HL-60 (cell line): ENCODE data around the gene GPR155.

Experiments
- DNase-seq, 2 experiments: peaks; one replicate each; pipeline ENCODE4 v3.0.0-alpha.2; 2010 to 2020; ENCODE audit warnings: low read depth in 1 of 2, low spot score in 1 of 2
- H3K27ac ChIP-seq: fragments of 250-450 bp; sonication (Bioruptor Pico); replicated peaks from 2 replicates; pipeline ENCODE4 v1.5.1; 2020; ENCODE audit warnings: mild to moderate bottlenecking, moderate library complexity
- H3K27me3 ChIP-seq: fragments of 250-450 bp; sonication (Bioruptor Pico); 2 replicates; pipeline ENCODE4 v1.5.1; 2021; ENCODE audit warnings: mild to moderate bottlenecking, moderate library complexity; ENCODE audit not compliant: insufficient read depth, poor library complexity, severe bottlenecking
- H3K4me3 ChIP-seq: replicated peaks from 2 replicates; pipeline ENCODE4 v1.5.1; 2011; ENCODE audit warnings: mild to moderate bottlenecking, control low read depth, low read length; ENCODE audit not compliant: insufficient read depth
- GABPA ChIP-seq: IDR thresholded peaks from 2 replicates; pipeline ENCODE4 v1.6.1; 2012; ENCODE audit warnings: low read depth
- POLR2AphosphoS5 ChIP-seq: IDR thresholded peaks from 2 replicates; pipeline ENCODE4 v1.6.1; 2012; ENCODE audit warnings: low read depth
- REST ChIP-seq: IDR thresholded peaks from 2 replicates; pipeline ENCODE4 v1.6.1; 2012; ENCODE audit warnings: low read depth; ENCODE audit not compliant: insufficient replicate concordance
- SPI1 ChIP-seq: IDR thresholded peaks from 2 replicates; pipeline ENCODE4 v1.6.1; 2012; ENCODE audit warnings: low read depth, mild to moderate bottlenecking, borderline replicate concordance
- long read RNA-seq: library from polyadenylated mRNA; unstranded; transcript quantifications from one replicate; pipeline ENCODE4 v2.0.0, GENCODE V29; 2020
- TF ChIP-seq, protein P1 (sequence below): IDR thresholded peaks from one replicate; pipeline ENCODE4 v1.5.1; 2011; ENCODE audit warnings: low read length, control low read depth, inconsistent platforms; ENCODE audit not compliant: insufficient read depth

GPR155 gene
- long read RNA-seq, full-length matches to known transcripts: 14 of 17 reads
- long read RNA-seq, partial matches to known transcripts: 1 of 17 reads
- long read RNA-seq, other reads (novel, unspliced or antisense): 2 of 17 reads

GRCh38 chr2:174486563-174487107, at the start of gene GPR155:
Gene GPR155, minus strand, starts transcription at chr2:174487029. Its CDS starts 5,073 bp downstream, at chr2:174481956.
- DNase-seq: peak; percentile 22 to 25
- TF ChIP-seq REST: no peak
- TF ChIP-seq, protein P1, sequence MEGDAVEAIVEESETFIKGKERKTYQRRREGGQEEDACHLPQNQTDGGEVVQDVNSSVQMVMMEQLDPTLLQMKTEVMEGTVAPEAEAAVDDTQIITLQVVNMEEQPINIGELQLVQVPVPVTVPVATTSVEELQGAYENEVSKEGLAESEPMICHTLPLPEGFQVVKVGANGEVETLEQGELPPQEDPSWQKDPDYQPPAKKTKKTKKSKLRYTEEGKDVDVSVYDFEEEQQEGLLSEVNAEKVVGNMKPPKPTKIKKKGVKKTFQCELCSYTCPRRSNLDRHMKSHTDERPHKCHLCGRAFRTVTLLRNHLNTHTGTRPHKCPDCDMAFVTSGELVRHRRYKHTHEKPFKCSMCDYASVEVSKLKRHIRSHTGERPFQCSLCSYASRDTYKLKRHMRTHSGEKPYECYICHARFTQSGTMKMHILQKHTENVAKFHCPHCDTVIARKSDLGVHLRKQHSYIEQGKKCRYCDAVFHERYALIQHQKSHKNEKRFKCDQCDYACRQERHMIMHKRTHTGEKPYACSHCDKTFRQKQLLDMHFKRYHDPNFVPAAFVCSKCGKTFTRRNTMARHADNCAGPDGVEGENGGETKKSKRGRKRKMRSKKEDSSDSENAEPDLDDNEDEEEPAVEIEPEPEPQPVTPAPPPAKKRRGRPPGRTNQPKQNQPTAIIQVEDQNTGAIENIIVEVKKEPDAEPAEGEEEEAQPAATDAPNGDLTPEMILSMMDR: no peak
- no peak for TF ChIP-seq POLR2AphosphoS5
- TF ChIP-seq SPI1: no peak
- TF ChIP-seq GABPA: no peak
- H3K27me3 ChIP-seq: no peaks in the 10 kb centered on the region
- peak within 1 kb of the TSS; percentile 99 for H3K4me3 ChIP-seq
- H3K27ac ChIP-seq: peak within 1 kb of the TSS; percentile 81

DNA sequence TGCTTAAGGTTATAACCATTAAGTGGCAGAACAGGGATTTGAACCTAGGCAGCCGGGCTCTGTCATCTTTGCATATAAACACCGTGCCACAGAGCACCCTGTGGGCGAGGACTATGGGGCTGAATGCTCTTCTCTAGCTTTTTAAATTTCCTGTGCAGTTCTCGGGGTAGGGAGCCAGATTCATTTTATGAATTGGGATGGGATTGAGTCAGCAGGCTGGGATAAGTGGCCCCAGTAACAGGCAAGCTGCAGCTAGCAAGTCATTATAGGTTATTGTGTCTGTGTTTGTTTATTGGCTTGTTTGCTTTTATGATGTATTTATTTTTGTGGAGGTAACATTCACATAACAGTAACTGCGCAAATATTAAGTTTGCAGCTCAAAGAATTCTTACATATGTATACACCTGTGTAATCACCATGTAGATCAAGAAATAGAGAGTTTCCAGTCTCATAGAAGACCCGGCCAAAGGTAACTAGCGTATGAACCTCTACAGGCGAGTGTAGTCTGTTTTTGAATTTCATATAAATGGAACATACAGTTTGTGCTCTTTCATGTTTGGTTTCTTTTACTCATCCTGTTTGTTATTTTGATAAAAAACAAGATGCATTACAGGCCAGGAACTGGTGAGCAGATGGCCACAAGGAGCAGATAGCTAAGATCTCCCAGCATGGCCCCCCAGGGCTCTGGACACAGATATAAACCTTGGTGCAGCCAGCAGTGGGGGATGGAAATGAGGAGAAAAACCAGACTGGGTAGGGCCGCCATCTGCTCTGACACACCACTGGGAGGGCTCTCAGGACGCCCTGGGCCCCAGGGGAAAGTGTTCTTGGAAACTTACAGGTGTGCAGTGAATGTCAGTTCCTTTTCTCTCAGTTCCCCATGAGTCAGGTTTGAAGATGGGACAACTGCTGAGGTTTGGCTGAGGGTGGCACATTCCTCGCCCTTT, 49.2 kb upstream of the GPR155 start:
- Histone ChIP-seq H3K27ac (no peak overlapping the region), H3K27me3 (no peaks in the 10 kb centered on the region), H3K4me3 (no peak overlapping the region)
- TF ChIP-seq, protein P1: no peak
- TF ChIP-seq GABPA (no peak), POLR2AphosphoS5 (no peak), SPI1 (no peak), REST (no peak)
- no peak for DNase-seq

GRCh38 chr2:174535083-174535482, 48.3 kb upstream of the GPR155 start:
- Histone ChIP-seq H3K27me3 (no peaks in the 10 kb centered on the region), H3K4me3 (no peak overlapping the region), H3K27ac (no peak overlapping the region)
- no peak for DNase-seq
- TF ChIP-seq, protein P1: no peak
- TF ChIP-seq REST (no peak), POLR2AphosphoS5 (no peak), GABPA (no peak), SPI1 (no peak)
